Measurements from ENCODE around the gene ZMIZ2. TPM values are rescaled to one million over a fixed set of nuclear protein-coding genes. Genes with fewer than 3 reads are reported as not detected.

The ZMIZ2 gene
- total RNA-seq, 2 experiments from 2014 or later: 77.8 to 80.7 TPM

- CTCF ChIA-PET: no interaction called here
- DNase-seq (no peak), ATAC-seq (no peak)
- H3K27me3 Mint-ChIP-seq (ENCODE audit: low read depth): no peaks in the 10 kb centered on the region
- H3K9me3 Mint-ChIP-seq (ENCODE audit: insufficient read depth): no peaks in the 10 kb centered on the region
- no peak overlapping the region for H3K27ac Mint-ChIP-seq
- POLR2A ChIA-PET: no interaction called here
- peaks cover 37% of the 10 kb centered on the region for H3K36me3 Mint-ChIP-seq (ENCODE audit: low read depth)
- no peak overlapping the region for H3K4me3 Mint-ChIP-seq
- H3K4me1 Mint-ChIP-seq (ENCODE audit: low read depth): no peaks in the 10 kb centered on the region
These were observed 12.8 kb downstream of the ZMIZ2 start for GRCh38 chr7:44761207-44762161.

- no peaks in the 10 kb centered on the region for H3K4me1 Mint-ChIP-seq (ENCODE audit: low read depth)
- H3K9me3 Mint-ChIP-seq (ENCODE audit: insufficient read depth): no peaks in the 10 kb centered on the region
- no peak for ATAC-seq
- peak overlapping the region; percentile 46 for H3K27ac Mint-ChIP-seq
- peaks cover 42% of the 10 kb centered on the region for H3K36me3 Mint-ChIP-seq (ENCODE audit: low read depth)
- no peaks in the 10 kb centered on the region for H3K27me3 Mint-ChIP-seq (ENCODE audit: low read depth)
- CTCF ChIA-PET: interaction anchor here (0.6 kb wide), 1 partner anchor 164 kb away, joined by 3 read pairs; no protein-coding TSS in a partner anchor
- no peak overlapping the region for H3K4me3 Mint-ChIP-seq
- no peak for DNase-seq
- POLR2A ChIA-PET: no interaction called here
These were observed 13.7 kb downstream of the ZMIZ2 start for GRCh38 chr7:44762300-44762699.

- peaks cover 47% of the 10 kb centered on the region for H3K36me3 Mint-ChIP-seq (ENCODE audit: low read depth)
- H3K9me3 Mint-ChIP-seq (ENCODE audit: insufficient read depth): no peaks in the 10 kb centered on the region
- no peak for DNase-seq
- H3K4me1 Mint-ChIP-seq (ENCODE audit: low read depth): peaks cover 5% of the 10 kb centered on the region
- ChIA-PET CTCF (interaction anchor here (0.6 kb wide), 1 partner anchor 164 kb away, joined by 3 read pairs; no protein-coding TSS in a partner anchor), POLR2A (no interaction called here)
- no peak overlapping the region for H3K27ac Mint-ChIP-seq
- ATAC-seq: no peak
- H3K27me3 Mint-ChIP-seq (ENCODE audit: low read depth): no peaks in the 10 kb centered on the region
- no peak overlapping the region for H3K4me3 Mint-ChIP-seq
These were observed 14.3 kb downstream of the ZMIZ2 start for GRCh38 chr7:44762726-44763522.

- DNase-seq (no peak), ATAC-seq (no peak)
- peaks cover 17% of the 10 kb centered on the region for H3K4me1 Mint-ChIP-seq (ENCODE audit: low read depth)
- ChIA-PET POLR2A (interaction anchor here (0.6 kb wide), 1 partner anchor 55 kb away, joined by 3 read pairs; no protein-coding TSS in a partner anchor), CTCF (no interaction called here)
- H3K4me3 Mint-ChIP-seq: no peak overlapping the region
- H3K36me3 Mint-ChIP-seq (ENCODE audit: low read depth): peaks cover 47% of the 10 kb centered on the region
- no peaks in the 10 kb centered on the region for H3K9me3 Mint-ChIP-seq (ENCODE audit: insufficient read depth)
- no peaks in the 10 kb centered on the region for H3K27me3 Mint-ChIP-seq (ENCODE audit: low read depth)
- H3K27ac Mint-ChIP-seq: no peak overlapping the region
These were observed 15.4 kb downstream of the ZMIZ2 start for GRCh38 chr7:44764081-44764480.

- no peak for ATAC-seq
- CTCF ChIA-PET: no interaction called here
- Mint-ChIP-seq H3K4me3 (no peak overlapping the region), H3K36me3 (ENCODE audit: low read depth) (peaks cover 54% of the 10 kb centered on the region), H3K4me1 (ENCODE audit: low read depth) (peaks cover 25% of the 10 kb centered on the region), H3K27me3 (ENCODE audit: low read depth) (no peaks in the 10 kb centered on the region), H3K9me3 (ENCODE audit: insufficient read depth) (no peaks in the 10 kb centered on the region), H3K27ac (no peak overlapping the region)
- no peak for DNase-seq
- POLR2A ChIA-PET: interaction anchor here (0.6 kb wide), 1 partner anchor 56 kb away, joined by 3 read pairs; no protein-coding TSS in a partner anchor
These were observed 16.3 kb downstream of the ZMIZ2 start for GRCh38 chr7:44764665-44765578.

GRCh38 chr7:44765579-44766415, 17.1 kb downstream of the ZMIZ2 start:
- ChIA-PET POLR2A (no interaction called here), CTCF (interaction anchor here (1.0 kb wide), 1 partner anchor 10 kb away, joined by 4 read pairs; no protein-coding TSS in a partner anchor)
- H3K9me3 Mint-ChIP-seq (ENCODE audit: insufficient read depth): no peaks in the 10 kb centered on the region
- no peak overlapping the region for H3K27ac Mint-ChIP-seq
- DNase-seq (no peak), ATAC-seq (no peak)
- no peaks in the 10 kb centered on the region for H3K27me3 Mint-ChIP-seq (ENCODE audit: low read depth)
- H3K4me1 Mint-ChIP-seq (ENCODE audit: low read depth): peaks cover 34% of the 10 kb centered on the region
- H3K36me3 Mint-ChIP-seq (ENCODE audit: low read depth): peaks cover 50% of the 10 kb centered on the region
- H3K4me3 Mint-ChIP-seq: no peak overlapping the region

GRCh38 chr7:44766416-44766801, 17.8 kb downstream of the ZMIZ2 start:
- H3K4me1 Mint-ChIP-seq (ENCODE audit: low read depth): peaks cover 39% of the 10 kb centered on the region
- no peaks in the 10 kb centered on the region for H3K27me3 Mint-ChIP-seq (ENCODE audit: low read depth)
- H3K9me3 Mint-ChIP-seq (ENCODE audit: insufficient read depth): no peaks in the 10 kb centered on the region
- no peak for DNase-seq
- H3K27ac Mint-ChIP-seq: no peak overlapping the region
- no peak overlapping the region for H3K4me3 Mint-ChIP-seq
- ChIA-PET CTCF (interaction anchor here (1.0 kb wide), 1 partner anchor 9 kb away, joined by 4 read pairs; no protein-coding TSS in a partner anchor), POLR2A (interaction anchor here (1.2 kb wide), 1 partner anchor 31 kb away, joined by 4 read pairs; no protein-coding TSS in a partner anchor)
- H3K36me3 Mint-ChIP-seq (ENCODE audit: low read depth): peaks cover 49% of the 10 kb centered on the region
- no peak for ATAC-seq

- Mint-ChIP-seq H3K27me3 (ENCODE audit: low read depth) (no peaks in the 10 kb centered on the region), H3K9me3 (ENCODE audit: insufficient read depth) (no peaks in the 10 kb centered on the region), H3K36me3 (ENCODE audit: low read depth) (peaks cover 43% of the 10 kb centered on the region), H3K4me3 (no peak overlapping the region), H3K27ac (peak overlapping the region; percentile 52), H3K4me1 (ENCODE audit: low read depth) (peaks cover 40% of the 10 kb centered on the region)
- no peak for DNase-seq
- ATAC-seq: no peak
- POLR2A ChIA-PET: interaction anchor here (1.2 kb wide), 1 partner anchor 30 kb away, joined by 4 read pairs; no protein-coding TSS in a partner anchor
- CTCF ChIA-PET: interaction anchor here (1.0 to 1.5 kb wide), 3 partner anchors 9 to 369 kb away, joined by 3 to 4 read pairs (median 4); no protein-coding TSS in a partner anchor
These were observed 18.7 kb downstream of the ZMIZ2 start for GRCh38 chr7:44767134-44767911.

GRCh38 chr7:44767912-44768627, 19.4 kb downstream of the ZMIZ2 start:
- Mint-ChIP-seq H3K36me3 (ENCODE audit: low read depth) (peaks cover 41% of the 10 kb centered on the region), H3K27me3 (ENCODE audit: low read depth) (no peaks in the 10 kb centered on the region), H3K4me3 (no peak overlapping the region), H3K4me1 (ENCODE audit: low read depth) (peaks cover 40% of the 10 kb centered on the region), H3K9me3 (ENCODE audit: insufficient read depth) (no peaks in the 10 kb centered on the region), H3K27ac (peak overlapping the region; percentile 52)
- no peak for DNase-seq
- ATAC-seq: peak; percentile 31
- POLR2A ChIA-PET: interaction anchor here (1.9 kb wide), 1 partner anchor 18 kb away, joined by 5 read pairs; no protein-coding TSS in a partner anchor
- CTCF ChIA-PET: interaction anchor here (1.1 to 1.5 kb wide), 2 partner anchors 17 to 368 kb away, joined by 3 to 4 read pairs; no protein-coding TSS in a partner anchor
